DMS53 (cell line): ENCODE measurements around the gene TPPP3.
A peak's percentile ranks its signal among the peaks of the same experiment; 100 is the strongest.
"Not testable (repeated sequence)": the region's sequence is repeated elsewhere in the genome, so short reads cannot be mapped to it uniquely, and the experiment has no call there.

Experiments used
- DNase-seq: peaks from one replicate; lab custom pipeline; 2025; lab: John Stamatoyannopoulos, UW

The TPPP3 gene

GRCh38 chr16:67426022-67426421 is 32.7 kb upstream of the TPPP3 start:
- DNase-seq = no peak

- no peak for DNase-seq
Observed at GRCh38 chr16:67425580-67425979, 32.3 kb upstream of the TPPP3 start.

- DNase-seq = no peak
Observed at GRCh38 chr16:67425061-67425460, 31.8 kb upstream of the TPPP3 start.

- no peak for DNase-seq
Observed at GRCh38 chr16:67424261-67424615, 30.9 kb upstream of the TPPP3 start.

- DNase-seq = no peak
Observed at GRCh38 chr16:67423611-67424260, 30.4 kb upstream of the TPPP3 start.

- no peak for DNase-seq
Observed at GRCh38 chr16:67423015-67423414, 29.7 kb upstream of the TPPP3 start.

GRCh38 chr16:67421030-67421429 is 27.7 kb upstream of the TPPP3 start:
- DNase-seq = no peak

GRCh38 chr16:67419931-67420330 is 26.6 kb upstream of the TPPP3 start:
- no peak for DNase-seq

- peak; percentile 57 for DNase-seq
Observed at GRCh38 chr16:67419502-67419901, 26.2 kb upstream of the TPPP3 start.

GRCh38 chr16:67417333-67418061 is 24.2 kb upstream of the TPPP3 start:
- DNase-seq = no peak

GRCh38 chr16:67415872-67416793 is 22.8 kb upstream of the TPPP3 start, which contains the start of gene ZDHHC1:
Gene ZDHHC1 (minus strand): TSS chr16:67416477. CDS start chr16:67407775, 8,702 bp downstream.
- peak; percentile 80 for DNase-seq

GRCh38 chr16:67415421-67415820 is 22.1 kb upstream of the TPPP3 start:
- DNase-seq = not testable (repeated sequence)

GRCh38 chr16:67413978-67414911 is 20.9 kb upstream of the TPPP3 start:
- no peak for DNase-seq

GRCh38 chr16:67412294-67412693 is 19.0 kb upstream of the TPPP3 start:
- DNase-seq = no peak

- DNase-seq = no peak
Observed at GRCh38 chr16:67411339-67411738, 18.0 kb upstream of the TPPP3 start.

GRCh38 chr16:67409631-67410030 is 16.3 kb upstream of the TPPP3 start:
- DNase-seq = no peak

GRCh38 chr16:67407788-67408452 is 14.6 kb upstream of the TPPP3 start:
- no peak for DNase-seq

GRCh38 chr16:67407176-67407787 is 14.0 kb upstream of the TPPP3 start:
- no peak for DNase-seq

GRCh38 chr16:67406111-67406971 is 13.0 kb upstream of the TPPP3 start:
- DNase-seq = no peak

- DNase-seq = no peak
Observed at GRCh38 chr16:67405336-67405735, 12.0 kb upstream of the TPPP3 start.
